GM12878 (cell line): ENCODE results near the gene RSBN1L. TPM values are rescaled to one million over a fixed set of nuclear protein-coding genes. Genes with fewer than 3 reads are reported as not detected.
A peak's percentile ranks its signal among the peaks of the same experiment; 100 is the strongest.

Experiments used
- EZH2 ChIP-seq: IDR thresholded peaks from 2 replicates; pipeline ENCODE4 v1.6.1; 2012; ENCODE audit warnings: low read depth, mild to moderate bottlenecking, control low read depth, inconsistent platforms, low read length, borderline replicate concordance; ENCODE audit not compliant: control insufficient read depth
- NFIC ChIP-seq: IDR thresholded peaks from 2 replicates; pipeline ENCODE4 v1.6.1; 2012; ENCODE audit warnings: low read depth, mild to moderate bottlenecking, inconsistent platforms, low read length, moderate library complexity
- NRF1 ChIP-seq: conservative IDR thresholded peaks from 2 replicates; pipeline ENCODE4 v1.6.1; 2011; ENCODE audit warnings: mild to moderate bottlenecking, low read depth, low read length, improper control_type of control experiment
- PAX8 ChIP-seq: fragments of 450-650 bp; IDR thresholded peaks from 2 replicates; pipeline ENCODE4 v1.6.1; 2017; ENCODE audit warnings: mild to moderate bottlenecking, moderate library complexity
- RFX5 ChIP-seq: IDR thresholded peaks from 2 replicates; pipeline ENCODE4 v1.6.1; 2011; ENCODE audit warnings: low read depth, low read length, improper control_type of control experiment
- polyA plus RNA-seq, 11 experiments: library from polyadenylated mRNA; depleted of rRNA in 4 of 11; unstranded in 6 of 11; stranded (reverse) in 5 of 11; fragments of >200 nt; fragmentation: Nextera tagmentation in 4 of 11; fragmentation: Illumina TruSeq in 1 of 11; extraction: Ambion mirVana in 4 of 11; extraction: Trizol in 1 of 11; gene quantifications; 1 replicate in 1 of 11; 2 replicates in 10 of 11; pipeline versions ENCODE4 v1.2.1 to v1.2.3, GENCODE V29; 2011 to 2016; ENCODE audit warnings: inconsistent platforms in 2 of 11, missing spikeins in 2 of 11, low read depth in 1 of 11
- total RNA-seq, 4 experiments: library from RNA; depleted of rRNA in 3 of 4; stranded (reverse); fragments of >200 nt in 3 of 4; fragmentation: Illumina TruSeq in 1 of 4; extraction: Trizol in 1 of 4; gene quantifications; 2 replicates each; pipeline versions ENCODE4 v1.2.1 to v1.2.3, GENCODE V29; 2013 to 2021
- TF ChIP-seq, protein P1 (sequence below): fragments of 450-650 bp; conservative IDR thresholded peaks from 2 replicates; pipeline ENCODE4 v1.6.1; 2017; ENCODE audit warnings: mild to moderate bottlenecking, moderate library complexity
- TF ChIP-seq, protein P2 (sequence below): fragments of 450-650 bp; IDR thresholded peaks from 2 replicates; pipeline ENCODE4 v1.6.1; 2018; ENCODE audit warnings: borderline replicate concordance, mild to moderate bottlenecking; ENCODE audit not compliant: partially characterized antibody
- TF ChIP-seq, protein P3 (sequence below): fragments of 450-650 bp; IDR thresholded peaks from 2 replicates; pipeline ENCODE4 v1.6.1; 2016; ENCODE audit warnings: mild to moderate bottlenecking
- TF ChIP-seq, protein P4 (sequence below): fragments of 150-350 bp; IDR thresholded peaks from 2 replicates; pipeline ENCODE4 v1.6.1; 2016; ENCODE audit warnings: low read depth, low read length

Gene RSBN1L
- total and polyA plus RNA-seq, 10 of the 15 experiments (the other 5 are each of a cell fraction or from before 2014, with no cell fraction given) = 4.5 to 23.7 (median 10.3) TPM

DNA sequence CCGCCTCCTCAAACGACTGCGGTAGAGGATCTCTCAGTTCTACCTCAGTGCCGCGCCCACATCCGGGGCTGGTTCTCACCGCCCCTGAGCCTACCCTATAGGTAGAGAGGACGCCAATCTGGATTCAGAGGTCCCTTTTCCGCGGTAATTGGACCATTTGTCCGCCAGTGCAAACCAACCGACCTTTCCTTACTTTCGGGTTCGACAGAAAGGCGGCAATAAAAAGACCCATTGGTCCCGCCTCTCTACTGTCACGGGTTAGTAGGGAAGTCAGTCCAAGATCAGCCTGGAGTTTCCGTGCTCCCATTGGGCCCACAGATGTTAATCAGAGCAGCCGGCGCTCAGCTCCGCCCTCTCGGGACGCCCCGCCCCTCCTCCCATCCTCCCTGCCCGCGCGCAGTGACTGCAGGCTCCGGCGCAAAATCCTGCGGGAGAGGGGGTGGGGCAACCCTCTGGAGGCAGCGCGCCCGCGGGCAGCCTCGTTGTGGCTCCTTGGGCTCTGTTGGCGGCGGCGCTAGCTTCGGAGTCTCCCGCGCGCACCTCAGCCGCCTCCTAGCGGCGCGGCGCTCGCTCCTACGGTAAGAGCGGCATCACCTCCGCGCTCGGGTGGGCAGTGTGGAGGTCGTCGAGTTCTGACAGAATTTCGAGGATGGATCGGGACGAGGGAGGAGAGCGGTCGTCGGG lies 102.3 kb downstream of the RSBN1L start, which contains the start of the genes PHTF2 and TMEM60 (continued):
- TF ChIP-seq NFIC = peak; percentile 27; the same call in 1 of the 2 replicates
- TF ChIP-seq, protein P1, sequence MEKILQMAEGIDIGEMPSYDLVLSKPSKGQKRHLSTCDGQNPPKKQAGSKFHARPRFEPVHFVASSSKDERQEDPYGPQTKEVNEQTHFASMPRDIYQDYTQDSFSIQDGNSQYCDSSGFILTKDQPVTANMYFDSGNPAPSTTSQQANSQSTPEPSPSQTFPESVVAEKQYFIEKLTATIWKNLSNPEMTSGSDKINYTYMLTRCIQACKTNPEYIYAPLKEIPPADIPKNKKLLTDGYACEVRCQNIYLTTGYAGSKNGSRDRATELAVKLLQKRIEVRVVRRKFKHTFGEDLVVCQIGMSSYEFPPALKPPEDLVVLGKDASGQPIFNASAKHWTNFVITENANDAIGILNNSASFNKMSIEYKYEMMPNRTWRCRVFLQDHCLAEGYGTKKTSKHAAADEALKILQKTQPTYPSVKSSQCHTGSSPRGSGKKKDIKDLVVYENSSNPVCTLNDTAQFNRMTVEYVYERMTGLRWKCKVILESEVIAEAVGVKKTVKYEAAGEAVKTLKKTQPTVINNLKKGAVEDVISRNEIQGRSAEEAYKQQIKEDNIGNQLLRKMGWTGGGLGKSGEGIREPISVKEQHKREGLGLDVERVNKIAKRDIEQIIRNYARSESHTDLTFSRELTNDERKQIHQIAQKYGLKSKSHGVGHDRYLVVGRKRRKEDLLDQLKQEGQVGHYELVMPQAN = peak; percentile 89
- TF ChIP-seq, protein P2, sequence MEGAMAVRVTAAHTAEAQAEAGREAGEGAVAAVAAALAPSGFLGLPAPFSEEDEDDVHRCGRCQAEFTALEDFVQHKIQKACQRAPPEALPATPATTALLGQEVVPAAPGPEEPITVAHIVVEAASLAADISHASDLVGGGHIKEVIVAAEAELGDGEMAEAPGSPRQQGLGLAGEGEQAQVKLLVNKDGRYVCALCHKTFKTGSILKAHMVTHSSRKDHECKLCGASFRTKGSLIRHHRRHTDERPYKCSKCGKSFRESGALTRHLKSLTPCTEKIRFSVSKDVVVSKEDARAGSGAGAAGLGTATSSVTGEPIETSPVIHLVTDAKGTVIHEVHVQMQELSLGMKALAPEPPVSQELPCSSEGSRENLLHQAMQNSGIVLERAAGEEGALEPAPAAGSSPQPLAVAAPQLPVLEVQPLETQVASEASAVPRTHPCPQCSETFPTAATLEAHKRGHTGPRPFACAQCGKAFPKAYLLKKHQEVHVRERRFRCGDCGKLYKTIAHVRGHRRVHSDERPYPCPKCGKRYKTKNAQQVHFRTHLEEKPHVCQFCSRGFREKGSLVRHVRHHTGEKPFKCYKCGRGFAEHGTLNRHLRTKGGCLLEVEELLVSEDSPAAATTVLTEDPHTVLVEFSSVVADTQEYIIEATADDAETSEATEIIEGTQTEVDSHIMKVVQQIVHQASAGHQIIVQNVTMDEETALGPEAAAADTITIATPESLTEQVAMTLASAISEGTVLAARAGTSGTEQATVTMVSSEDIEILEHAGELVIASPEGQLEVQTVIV = peak; percentile 80
- no peak for TF ChIP-seq PAX8
- TF ChIP-seq NRF1 = 0 out of 2 replicates have a peak, but pooled peaks have one; percentile 1
- TF ChIP-seq EZH2 = no peak
- TF ChIP-seq, protein P3, sequence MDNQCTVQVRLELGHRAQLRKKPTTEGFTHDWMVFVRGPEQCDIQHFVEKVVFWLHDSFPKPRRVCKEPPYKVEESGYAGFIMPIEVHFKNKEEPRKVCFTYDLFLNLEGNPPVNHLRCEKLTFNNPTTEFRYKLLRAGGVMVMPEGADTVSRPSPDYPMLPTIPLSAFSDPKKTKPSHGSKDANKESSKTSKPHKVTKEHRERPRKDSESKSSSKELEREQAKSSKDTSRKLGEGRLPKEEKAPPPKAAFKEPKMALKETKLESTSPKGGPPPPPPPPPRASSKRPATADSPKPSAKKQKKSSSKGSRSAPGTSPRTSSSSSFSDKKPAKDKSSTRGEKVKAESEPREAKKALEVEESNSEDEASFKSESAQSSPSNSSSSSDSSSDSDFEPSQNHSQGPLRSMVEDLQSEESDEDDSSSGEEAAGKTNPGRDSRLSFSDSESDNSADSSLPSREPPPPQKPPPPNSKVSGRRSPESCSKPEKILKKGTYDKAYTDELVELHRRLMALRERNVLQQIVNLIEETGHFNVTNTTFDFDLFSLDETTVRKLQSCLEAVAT = 0 out of 2 replicates have a peak, but pooled peaks have one; percentile 3
- TF ChIP-seq, protein P4, sequence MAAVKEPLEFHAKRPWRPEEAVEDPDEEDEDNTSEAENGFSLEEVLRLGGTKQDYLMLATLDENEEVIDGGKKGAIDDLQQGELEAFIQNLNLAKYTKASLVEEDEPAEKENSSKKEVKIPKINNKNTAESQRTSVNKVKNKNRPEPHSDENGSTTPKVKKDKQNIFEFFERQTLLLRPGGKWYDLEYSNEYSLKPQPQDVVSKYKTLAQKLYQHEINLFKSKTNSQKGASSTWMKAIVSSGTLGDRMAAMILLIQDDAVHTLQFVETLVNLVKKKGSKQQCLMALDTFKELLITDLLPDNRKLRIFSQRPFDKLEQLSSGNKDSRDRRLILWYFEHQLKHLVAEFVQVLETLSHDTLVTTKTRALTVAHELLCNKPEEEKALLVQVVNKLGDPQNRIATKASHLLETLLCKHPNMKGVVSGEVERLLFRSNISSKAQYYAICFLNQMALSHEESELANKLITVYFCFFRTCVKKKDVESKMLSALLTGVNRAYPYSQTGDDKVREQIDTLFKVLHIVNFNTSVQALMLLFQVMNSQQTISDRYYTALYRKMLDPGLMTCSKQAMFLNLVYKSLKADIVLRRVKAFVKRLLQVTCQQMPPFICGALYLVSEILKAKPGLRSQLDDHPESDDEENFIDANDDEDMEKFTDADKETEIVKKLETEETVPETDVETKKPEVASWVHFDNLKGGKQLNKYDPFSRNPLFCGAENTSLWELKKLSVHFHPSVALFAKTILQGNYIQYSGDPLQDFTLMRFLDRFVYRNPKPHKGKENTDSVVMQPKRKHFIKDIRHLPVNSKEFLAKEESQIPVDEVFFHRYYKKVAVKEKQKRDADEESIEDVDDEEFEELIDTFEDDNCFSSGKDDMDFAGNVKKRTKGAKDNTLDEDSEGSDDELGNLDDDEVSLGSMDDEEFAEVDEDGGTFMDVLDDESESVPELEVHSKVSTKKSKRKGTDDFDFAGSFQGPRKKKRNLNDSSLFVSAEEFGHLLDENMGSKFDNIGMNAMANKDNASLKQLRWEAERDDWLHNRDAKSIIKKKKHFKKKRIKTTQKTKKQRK = peak; percentile 98
- peak; percentile 46; the same call in 1 of the 2 replicates for TF ChIP-seq RFX5
